GM12801 (cell line): ENCODE data around the gene TCF12.

Experiments used
- CTCF ChIP-seq: IDR thresholded peaks from one replicate; pipeline ENCODE4 v1.5.1; 2011; ENCODE audit warnings: control low read depth; ENCODE audit not compliant: insufficient read length; ENCODE audit errors: extremely low read depth

Gene TCF12

GRCh38 chr15:57064033-57064432 is 145.6 kb downstream of the TCF12 start:
- TF ChIP-seq CTCF, result no peak

- no peak for TF ChIP-seq CTCF
Observed at GRCh38 chr15:57069423-57069822, 151.0 kb downstream of the TCF12 start.

DNA sequence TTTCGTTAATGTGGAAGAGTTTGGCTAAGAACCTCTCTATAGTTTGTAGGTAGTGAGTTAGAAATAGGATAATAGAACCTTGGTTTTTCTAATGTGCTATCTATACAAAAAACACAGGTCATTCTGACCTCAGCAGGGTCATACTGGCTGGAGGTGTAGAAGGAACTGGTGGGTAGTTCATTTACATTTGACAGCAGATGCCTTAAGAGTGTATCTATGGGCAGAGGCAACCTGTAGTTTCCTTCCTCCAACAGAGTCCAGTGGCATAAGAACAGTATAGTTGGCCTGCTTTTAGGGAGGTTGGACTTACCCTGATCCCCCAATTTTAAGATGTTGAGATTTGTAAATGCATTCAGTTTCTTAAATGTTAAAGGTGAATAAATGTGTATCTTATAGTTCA is 152.2 kb downstream of the TCF12 start:
- no peak for TF ChIP-seq CTCF

- no peak for TF ChIP-seq CTCF
Observed at GRCh38 chr15:57079446-57079845, 161.0 kb downstream of the TCF12 start.

DNA sequence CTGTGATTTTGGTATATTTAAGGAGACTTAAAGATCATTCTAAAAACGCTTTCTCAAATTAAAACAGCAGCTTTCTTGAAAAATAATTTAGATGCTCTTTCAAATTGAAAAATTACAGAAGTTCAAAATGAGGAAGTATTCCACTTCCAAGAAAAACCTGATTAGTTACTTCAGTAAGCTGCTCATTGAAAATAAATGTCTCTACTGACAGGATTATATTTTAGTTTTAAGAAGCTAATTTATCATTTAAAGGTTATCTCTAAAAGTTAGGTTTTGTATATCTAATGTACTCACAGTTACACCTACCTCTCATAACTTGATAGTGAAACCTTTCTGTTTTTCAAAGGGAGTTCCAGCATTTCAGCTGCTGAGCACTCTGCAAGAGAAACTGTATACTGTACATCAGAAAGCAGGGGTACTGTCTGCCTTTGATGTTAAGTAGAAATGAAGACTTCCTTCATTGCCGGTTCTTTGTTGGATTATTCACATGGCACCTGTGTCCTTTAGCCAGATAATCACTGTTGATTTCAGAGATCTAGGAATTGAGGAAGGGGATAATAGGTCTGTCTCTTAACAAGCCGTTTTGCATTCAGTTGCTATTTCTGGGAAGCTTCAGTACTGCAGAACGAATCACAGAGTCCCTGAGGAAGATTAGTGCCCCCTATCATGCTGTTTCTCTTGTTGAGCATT is 161.6 kb downstream of the TCF12 start:
- TF ChIP-seq CTCF, result no peak

GRCh38 chr15:57082054-57082728 is 163.7 kb downstream of the TCF12 start:
- no peak for TF ChIP-seq CTCF

- TF ChIP-seq CTCF, result no peak
Observed at GRCh38 chr15:57084192-57084591, 165.7 kb downstream of the TCF12 start.
